ENCODE measurements around the gene CYB5R2. TPM values are rescaled to one million over a fixed set of nuclear protein-coding genes. Genes with fewer than 3 reads are reported as not detected.

Gene CYB5R2
- 16.0 TPM for total RNA-seq
- long read RNA-seq, partial matches to known transcripts, result 0 of 8 reads
- long read RNA-seq, other reads (novel, unspliced or antisense), result 4 of 8 reads

GRCh38 chr11:7672960-7673723 is at the start of gene CYB5R2:
TSS of gene CYB5R2 (minus strand) at chr11:7673500. CDS start at chr11:7672825, 675 bp downstream.
- ATAC-seq, result peak; percentile 88 to 89
- H3K9me3 ChIP-seq, result no peaks in the 10 kb centered on the region
- H3K4me1 ChIP-seq, result peaks cover 13% of the 10 kb centered on the region
- H3K4me3 ChIP-seq, result peak within 1 kb of the TSS; percentile 64
- peak; percentile 80 for DNase-seq
- TF ChIP-seq, protein P1, sequence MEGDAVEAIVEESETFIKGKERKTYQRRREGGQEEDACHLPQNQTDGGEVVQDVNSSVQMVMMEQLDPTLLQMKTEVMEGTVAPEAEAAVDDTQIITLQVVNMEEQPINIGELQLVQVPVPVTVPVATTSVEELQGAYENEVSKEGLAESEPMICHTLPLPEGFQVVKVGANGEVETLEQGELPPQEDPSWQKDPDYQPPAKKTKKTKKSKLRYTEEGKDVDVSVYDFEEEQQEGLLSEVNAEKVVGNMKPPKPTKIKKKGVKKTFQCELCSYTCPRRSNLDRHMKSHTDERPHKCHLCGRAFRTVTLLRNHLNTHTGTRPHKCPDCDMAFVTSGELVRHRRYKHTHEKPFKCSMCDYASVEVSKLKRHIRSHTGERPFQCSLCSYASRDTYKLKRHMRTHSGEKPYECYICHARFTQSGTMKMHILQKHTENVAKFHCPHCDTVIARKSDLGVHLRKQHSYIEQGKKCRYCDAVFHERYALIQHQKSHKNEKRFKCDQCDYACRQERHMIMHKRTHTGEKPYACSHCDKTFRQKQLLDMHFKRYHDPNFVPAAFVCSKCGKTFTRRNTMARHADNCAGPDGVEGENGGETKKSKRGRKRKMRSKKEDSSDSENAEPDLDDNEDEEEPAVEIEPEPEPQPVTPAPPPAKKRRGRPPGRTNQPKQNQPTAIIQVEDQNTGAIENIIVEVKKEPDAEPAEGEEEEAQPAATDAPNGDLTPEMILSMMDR (IDR thresholded peaks at IDR 0.05), result no peak
- intact Hi-C loops (cut with DNase I), result no loop called here
- H3K36me3 ChIP-seq, result no peaks in the 10 kb centered on the region
- peak within 1 kb of the TSS; percentile 72 for H3K27ac ChIP-seq
- H3K27me3 ChIP-seq (ENCODE audit: low read depth), result peaks cover 12% of the 10 kb centered on the region

- no peaks in the 10 kb centered on the region for H3K27me3 ChIP-seq (ENCODE audit: low read depth)
- DNase-seq (no peak), ATAC-seq (no peak)
- H3K4me3 ChIP-seq, result no peak overlapping the region
- no peaks in the 10 kb centered on the region for H3K36me3 ChIP-seq
- H3K27ac ChIP-seq, result no peak overlapping the region
- H3K9me3 ChIP-seq, result no peaks in the 10 kb centered on the region
- intact Hi-C loops (cut with DNase I), result no loop called here
- no peaks in the 10 kb centered on the region for H3K4me1 ChIP-seq
- TF ChIP-seq, protein P1 (IDR thresholded peaks at IDR 0.05), result no peak
These were observed 41.5 kb upstream of the CYB5R2 start for GRCh38 chr11:7714786-7715185.

GRCh38 chr11:7706377-7706776 is 33.1 kb upstream of the CYB5R2 start, which contains the start of gene OVCH2:
TSS of gene OVCH2 (minus strand) at chr11:7706477. CDS start at chr11:7706394, 83 bp downstream.
- no peak within 1 kb of the TSS for H3K27ac ChIP-seq
- H3K36me3 ChIP-seq, result no peaks in the 10 kb centered on the region
- H3K9me3 ChIP-seq, result no peaks in the 10 kb centered on the region
- DNase-seq, result no peak
- intact Hi-C loops (cut with DNase I), result no loop called here
- TF ChIP-seq, protein P1 (IDR thresholded peaks at IDR 0.05), result no peak
- no peaks in the 10 kb centered on the region for H3K4me1 ChIP-seq
- peaks cover 4% of the 10 kb centered on the region for H3K27me3 ChIP-seq (ENCODE audit: low read depth)
- H3K4me3 ChIP-seq, result no peak within 1 kb of the TSS
- no peak for ATAC-seq

- no peaks in the 10 kb centered on the region for H3K36me3 ChIP-seq
- H3K9me3 ChIP-seq, result no peaks in the 10 kb centered on the region
- peaks cover 4% of the 10 kb centered on the region for H3K27me3 ChIP-seq (ENCODE audit: low read depth)
- intact Hi-C loops (cut with DNase I), result no loop called here
- H3K4me3 ChIP-seq, result no peak overlapping the region
- TF ChIP-seq, protein P1 (IDR thresholded peaks at IDR 0.05), result no peak
- ATAC-seq (no peak), DNase-seq (no peak)
- no peaks in the 10 kb centered on the region for H3K4me1 ChIP-seq
- no peak overlapping the region for H3K27ac ChIP-seq
These were observed 30.4 kb upstream of the CYB5R2 start for GRCh38 chr11:7703740-7704139.

DNA sequence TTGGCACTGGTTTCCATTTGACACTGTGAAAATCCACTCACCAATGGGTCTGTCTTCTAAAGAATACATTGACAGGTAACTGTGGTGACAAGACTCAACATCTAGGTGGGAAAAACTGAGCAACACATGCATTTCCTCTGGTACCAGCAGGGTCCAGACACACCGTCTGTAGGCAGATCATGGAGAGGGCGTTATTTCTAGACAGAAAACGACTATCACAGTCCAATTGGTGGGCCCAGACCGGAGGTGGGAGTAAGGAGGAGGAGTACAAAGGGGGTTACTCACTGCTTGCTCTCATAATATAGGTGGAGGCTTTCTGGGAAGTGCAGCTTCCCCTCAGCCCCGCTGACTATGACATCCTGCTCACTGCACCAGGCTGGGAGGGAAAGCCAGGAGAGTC is 23.1 kb upstream of the CYB5R2 start:
- DNase-seq, result no peak

More for the DNA sequence above, 23.1 kb upstream of the CYB5R2 start:
- H3K9me3 ChIP-seq, result no peaks in the 10 kb centered on the region
- H3K27me3 ChIP-seq (ENCODE audit: low read depth), result peaks cover 13% of the 10 kb centered on the region
- no peak overlapping the region for H3K27ac ChIP-seq
- peaks cover 5% of the 10 kb centered on the region for H3K4me1 ChIP-seq
- intact Hi-C loops (cut with DNase I), result no loop called here
- H3K36me3 ChIP-seq, result no peaks in the 10 kb centered on the region
- ATAC-seq, result no peak
- TF ChIP-seq, protein P1 (IDR thresholded peaks at IDR 0.05), result no peak
- no peak overlapping the region for H3K4me3 ChIP-seq
